SK-N-SH treated with all-trans-retinoic acid at 6 μM for 48 hours (cell line): ENCODE data around the gene BEGAIN.

ENCODE experiments used
- ATAC-seq: fragments of 200-7000 bp; cut with Tn5 transposase; 3 replicates; pipeline ENCODE4 v1.9.1; 2020; ENCODE audit warnings: mild to moderate bottlenecking, moderate library complexity
- ARNTL ChIP-seq: fragments of 450-650 bp; formaldehyde crosslinking; IDR thresholded peaks from 2 replicates; pipeline ENCODE4 v1.5.0; 2020; ENCODE audit warnings: low read depth, mild to moderate bottlenecking, moderate library complexity, borderline replicate concordance
- BACH2 ChIP-seq: fragments of 250-450 bp; sonication (Bioruptor Pico); IDR thresholded peaks from 2 replicates; pipeline ENCODE4 v1.9.0; 2021; ENCODE audit warnings: mild to moderate bottlenecking, borderline replicate concordance
- CSDC2 ChIP-seq: fragments of 250-450 bp; sonication (Bioruptor Pico); IDR thresholded peaks from 2 replicates; pipeline ENCODE4 v1.5.0; 2020; ENCODE audit warnings: mild to moderate bottlenecking, moderate library complexity
- ESRRG ChIP-seq: fragments of 250-450 bp; sonication (Bioruptor Pico); IDR thresholded peaks from 2 replicates; pipeline ENCODE4 v1.6.1; 2021; ENCODE audit warnings: mild to moderate bottlenecking
- GLIS3 ChIP-seq: fragments of 250-450 bp; sonication (Bioruptor Pico); IDR thresholded peaks from 2 replicates; pipeline ENCODE4 v1.5.0; 2020; ENCODE audit warnings: mild to moderate bottlenecking, moderate library complexity
- ISL1 ChIP-seq: fragments of 250-450 bp; sonication (Bioruptor Pico); IDR thresholded peaks from 2 replicates; pipeline ENCODE4 v2.1.2; 2022; ENCODE audit warnings: mild to moderate bottlenecking, moderate library complexity
- OSR1 ChIP-seq: fragments of 250-450 bp; sonication (Bioruptor Pico); IDR thresholded peaks from 2 replicates; pipeline ENCODE4 v1.8.0; 2022; ENCODE audit warnings: moderate library complexity, mild to moderate bottlenecking, inconsistent platforms
- PPARA ChIP-seq: fragments of 250-450 bp; sonication (Bioruptor Pico); IDR thresholded peaks from 2 replicates; pipeline ENCODE4 v1.5.0; 2020; ENCODE audit warnings: mild to moderate bottlenecking, borderline replicate concordance
- RARB ChIP-seq: fragments of 250-450 bp; sonication (Bioruptor Pico); IDR thresholded peaks from 2 replicates; pipeline ENCODE4 v1.8.0; 2021; ENCODE audit warnings: mild to moderate bottlenecking, moderate library complexity
- SNAI2 ChIP-seq: fragments of 250-450 bp; sonication (Bioruptor Pico); IDR thresholded peaks from 2 replicates; pipeline ENCODE4 v1.5.0; 2020; ENCODE audit warnings: mild to moderate bottlenecking, moderate library complexity
- TCF4 ChIP-seq: fragments of 250-450 bp; sonication (Bioruptor Pico); IDR thresholded peaks from 2 replicates; pipeline ENCODE4 v1.8.0; 2021; ENCODE audit warnings: mild to moderate bottlenecking, moderate library complexity, borderline replicate concordance
- TOX ChIP-seq: fragments of 250-450 bp; sonication (Bioruptor Pico); IDR thresholded peaks from 2 replicates; pipeline ENCODE4 v1.8.0; 2021; ENCODE audit warnings: mild to moderate bottlenecking, moderate library complexity, borderline replicate concordance
- ZC3H10 ChIP-seq: fragments of 250-450 bp; sonication (Bioruptor Pico); IDR thresholded peaks from 2 replicates; pipeline ENCODE4 v1.5.1; 2021; ENCODE audit warnings: mild to moderate bottlenecking, moderate library complexity
- ZFP3 ChIP-seq: fragments of 250-450 bp; sonication (Bioruptor Pico); IDR thresholded peaks from 2 replicates; pipeline ENCODE4 v1.5.0; 2020; ENCODE audit warnings: mild to moderate bottlenecking, moderate library complexity
- ZFP30 ChIP-seq: fragments of 450-650 bp; formaldehyde crosslinking; IDR thresholded peaks from 2 replicates; pipeline ENCODE4 v1.5.0; 2022; ENCODE audit warnings: mild to moderate bottlenecking, moderate library complexity
- ZNF565 ChIP-seq: fragments of 450-650 bp; formaldehyde crosslinking; conservative IDR thresholded peaks from 2 replicates; pipeline ENCODE4 v1.5.0; 2020; ENCODE audit warnings: low read depth, mild to moderate bottlenecking, moderate library complexity
- ZNF8 ChIP-seq: fragments of 450-650 bp; formaldehyde crosslinking; IDR thresholded peaks from 2 replicates; pipeline ENCODE4 v1.5.0; 2020; ENCODE audit warnings: mild to moderate bottlenecking, moderate library complexity
- TF ChIP-seq, protein P1 (sequence below): fragments of 250-450 bp; sonication (Bioruptor Pico); IDR thresholded peaks from 2 replicates; pipeline ENCODE4 v1.5.0; 2020; ENCODE audit warnings: mild to moderate bottlenecking, moderate library complexity
- TF ChIP-seq, protein P2 (sequence below): fragments of 250-450 bp; sonication (Bioruptor Pico); IDR thresholded peaks from 2 replicates; pipeline ENCODE4 v1.5.1; 2021; ENCODE audit warnings: mild to moderate bottlenecking, moderate library complexity
- TF ChIP-seq, protein P3 (sequence below): fragments of 250-450 bp; sonication (Bioruptor Pico); IDR thresholded peaks from 2 replicates; pipeline ENCODE4 v1.5.1; 2020; ENCODE audit warnings: low read depth, mild to moderate bottlenecking, moderate library complexity
- TF ChIP-seq, protein P4 (sequence below): fragments of 250-450 bp; sonication (Bioruptor Pico); IDR thresholded peaks from 2 replicates; pipeline ENCODE4 v1.8.0; 2020; ENCODE audit warnings: mild to moderate bottlenecking, moderate library complexity, borderline replicate concordance

The BEGAIN gene

DNA sequence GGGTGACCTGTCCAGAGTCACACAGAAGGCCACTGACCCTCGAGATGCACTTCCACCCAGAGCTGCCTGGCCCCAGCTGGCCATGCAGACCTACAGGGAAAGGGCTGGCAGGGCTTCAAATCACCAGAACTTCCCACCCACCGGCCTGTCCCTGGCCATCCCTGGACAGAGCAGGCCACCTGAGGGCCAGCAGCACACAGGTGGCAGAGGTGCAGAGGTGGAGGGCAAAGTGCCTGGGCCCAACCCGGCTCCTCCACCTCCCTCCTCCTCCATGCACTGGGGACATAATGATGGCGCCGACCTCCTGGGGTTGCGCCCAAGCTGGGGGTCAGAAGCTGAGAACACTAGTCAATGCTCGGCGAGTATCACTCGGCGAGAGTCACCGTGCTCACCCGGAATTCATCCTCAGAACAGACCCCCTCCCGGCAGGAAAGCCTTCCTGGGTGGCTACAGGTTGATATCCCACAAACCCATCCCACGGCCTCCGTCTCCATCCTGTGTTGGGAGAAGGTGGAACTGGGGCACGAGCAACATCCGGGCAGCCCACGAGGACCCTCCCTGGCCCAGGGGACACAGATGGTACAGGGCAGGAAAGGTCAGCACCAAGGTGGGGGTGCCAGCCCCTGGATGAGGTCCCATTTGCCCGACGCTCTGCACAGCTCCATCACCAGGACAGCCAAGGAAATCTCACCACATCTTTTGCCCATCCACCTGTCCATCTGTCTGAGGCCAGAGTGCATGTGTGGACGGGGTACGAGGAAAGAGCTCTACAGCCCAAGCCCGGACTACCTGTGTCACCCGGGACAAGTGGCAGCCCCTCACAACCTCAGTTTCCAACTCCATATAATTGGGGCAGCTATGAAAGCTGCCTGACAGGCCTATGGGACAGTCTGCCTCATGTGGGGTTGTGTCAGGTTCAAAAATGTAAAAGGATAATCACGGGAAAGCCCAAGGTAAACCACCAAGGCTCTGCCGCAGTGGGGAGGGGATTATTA lies 10.8 kb downstream of the BEGAIN start:
- ATAC-seq, result no peak
- TF ChIP-seq ISL1 (no peak), PPARA (CRISPR knock-in tag) (no peak), BACH2 (CRISPR knock-in tag) (no peak), ZNF8 (CRISPR knock-in tag) (no peak), ZNF565 (CRISPR knock-in tag) (no peak), OSR1 (CRISPR knock-in tag) (no peak), CSDC2 (no peak), ZC3H10 (CRISPR knock-in tag) (no peak), GLIS3 (CRISPR knock-in tag) (no peak), ESRRG (no peak), TOX (CRISPR knock-in tag) (no peak), ZFP3 (CRISPR knock-in tag) (no peak), RARB (CRISPR knock-in tag) (no peak), SNAI2 (CRISPR knock-in tag) (no peak), ZFP30 (CRISPR knock-in tag) (no peak), ARNTL (CRISPR knock-in tag) (no peak)
- TF ChIP-seq, protein P1, sequence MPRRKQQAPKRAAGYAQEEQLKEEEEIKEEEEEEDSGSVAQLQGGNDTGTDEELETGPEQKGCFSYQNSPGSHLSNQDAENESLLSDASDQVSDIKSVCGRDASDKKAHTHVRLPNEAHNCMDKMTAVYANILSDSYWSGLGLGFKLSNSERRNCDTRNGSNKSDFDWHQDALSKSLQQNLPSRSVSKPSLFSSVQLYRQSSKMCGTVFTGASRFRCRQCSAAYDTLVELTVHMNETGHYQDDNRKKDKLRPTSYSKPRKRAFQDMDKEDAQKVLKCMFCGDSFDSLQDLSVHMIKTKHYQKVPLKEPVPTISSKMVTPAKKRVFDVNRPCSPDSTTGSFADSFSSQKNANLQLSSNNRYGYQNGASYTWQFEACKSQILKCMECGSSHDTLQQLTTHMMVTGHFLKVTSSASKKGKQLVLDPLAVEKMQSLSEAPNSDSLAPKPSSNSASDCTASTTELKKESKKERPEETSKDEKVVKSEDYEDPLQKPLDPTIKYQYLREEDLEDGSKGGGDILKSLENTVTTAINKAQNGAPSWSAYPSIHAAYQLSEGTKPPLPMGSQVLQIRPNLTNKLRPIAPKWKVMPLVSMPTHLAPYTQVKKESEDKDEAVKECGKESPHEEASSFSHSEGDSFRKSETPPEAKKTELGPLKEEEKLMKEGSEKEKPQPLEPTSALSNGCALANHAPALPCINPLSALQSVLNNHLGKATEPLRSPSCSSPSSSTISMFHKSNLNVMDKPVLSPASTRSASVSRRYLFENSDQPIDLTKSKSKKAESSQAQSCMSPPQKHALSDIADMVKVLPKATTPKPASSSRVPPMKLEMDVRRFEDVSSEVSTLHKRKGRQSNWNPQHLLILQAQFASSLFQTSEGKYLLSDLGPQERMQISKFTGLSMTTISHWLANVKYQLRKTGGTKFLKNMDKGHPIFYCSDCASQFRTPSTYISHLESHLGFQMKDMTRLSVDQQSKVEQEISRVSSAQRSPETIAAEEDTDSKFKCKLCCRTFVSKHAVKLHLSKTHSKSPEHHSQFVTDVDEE (CRISPR knock-in tag), result no peak
- TF ChIP-seq, protein P2, sequence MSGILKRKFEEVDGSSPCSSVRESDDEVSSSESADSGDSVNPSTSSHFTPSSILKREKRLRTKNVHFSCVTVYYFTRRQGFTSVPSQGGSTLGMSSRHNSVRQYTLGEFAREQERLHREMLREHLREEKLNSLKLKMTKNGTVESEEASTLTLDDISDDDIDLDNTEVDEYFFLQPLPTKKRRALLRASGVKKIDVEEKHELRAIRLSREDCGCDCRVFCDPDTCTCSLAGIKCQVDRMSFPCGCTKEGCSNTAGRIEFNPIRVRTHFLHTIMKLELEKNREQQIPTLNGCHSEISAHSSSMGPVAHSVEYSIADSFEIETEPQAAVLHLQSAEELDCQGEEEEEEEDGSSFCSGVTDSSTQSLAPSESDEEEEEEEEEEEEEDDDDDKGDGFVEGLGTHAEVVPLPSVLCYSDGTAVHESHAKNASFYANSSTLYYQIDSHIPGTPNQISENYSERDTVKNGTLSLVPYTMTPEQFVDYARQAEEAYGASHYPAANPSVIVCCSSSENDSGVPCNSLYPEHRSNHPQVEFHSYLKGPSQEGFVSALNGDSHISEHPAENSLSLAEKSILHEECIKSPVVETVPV, result no peak
- TF ChIP-seq, protein P3, sequence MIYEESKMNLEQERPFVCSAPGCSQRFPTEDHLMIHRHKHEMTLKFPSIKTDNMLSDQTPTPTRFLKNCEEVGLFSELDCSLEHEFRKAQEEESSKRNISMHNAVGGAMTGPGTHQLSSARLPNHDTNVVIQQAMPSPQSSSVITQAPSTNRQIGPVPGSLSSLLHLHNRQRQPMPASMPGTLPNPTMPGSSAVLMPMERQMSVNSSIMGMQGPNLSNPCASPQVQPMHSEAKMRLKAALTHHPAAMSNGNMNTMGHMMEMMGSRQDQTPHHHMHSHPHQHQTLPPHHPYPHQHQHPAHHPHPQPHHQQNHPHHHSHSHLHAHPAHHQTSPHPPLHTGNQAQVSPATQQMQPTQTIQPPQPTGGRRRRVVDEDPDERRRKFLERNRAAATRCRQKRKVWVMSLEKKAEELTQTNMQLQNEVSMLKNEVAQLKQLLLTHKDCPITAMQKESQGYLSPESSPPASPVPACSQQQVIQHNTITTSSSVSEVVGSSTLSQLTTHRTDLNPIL (CRISPR knock-in tag), result no peak

DNA sequence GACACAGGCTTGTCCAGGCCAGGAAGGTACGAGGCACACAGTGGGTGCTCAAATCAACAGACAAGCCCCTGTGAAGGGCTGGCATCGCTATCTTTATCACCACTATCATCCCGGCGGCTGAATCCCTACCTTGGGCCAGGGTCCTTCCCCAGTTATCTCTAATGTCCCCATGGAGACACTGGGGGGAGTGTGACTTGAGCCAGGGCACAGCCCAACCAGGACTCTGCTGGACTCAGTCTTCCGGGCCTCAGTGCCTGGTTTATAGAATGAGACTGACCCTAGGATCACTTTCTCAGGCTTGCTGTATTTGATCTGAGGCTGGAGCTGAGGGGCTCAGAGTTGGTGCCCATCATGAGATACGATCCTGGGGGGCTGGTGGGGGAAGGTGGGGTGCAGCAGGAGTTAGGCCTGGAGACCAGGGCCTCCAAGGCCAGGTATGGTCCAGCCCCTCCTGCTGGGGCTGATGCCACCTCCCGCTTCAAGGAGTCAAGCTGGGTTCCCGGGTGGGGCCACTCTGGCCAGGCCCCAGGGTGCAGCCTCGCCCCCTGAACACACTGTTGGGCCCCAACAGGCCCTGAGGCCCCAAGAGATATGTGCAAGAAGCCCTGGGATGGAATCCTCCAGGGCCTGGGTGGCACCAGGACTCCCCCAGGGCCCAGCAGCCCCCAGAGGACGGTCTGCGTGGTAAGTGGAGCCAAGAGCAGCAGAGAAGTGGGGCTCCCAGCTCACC lies 11.8 kb downstream of the BEGAIN start:
- ATAC-seq, result no peak

More for the DNA sequence above, 11.8 kb downstream of the BEGAIN start:
- TF ChIP-seq ZFP30 (CRISPR knock-in tag) (no peak), ZFP3 (CRISPR knock-in tag) (no peak), ZNF565 (CRISPR knock-in tag) (no peak), TOX (CRISPR knock-in tag) (no peak), GLIS3 (CRISPR knock-in tag) (no peak), TCF4 (CRISPR knock-in tag) (no peak)
- TF ChIP-seq, protein P2, result no peak
- TF ChIP-seq, protein P4, sequence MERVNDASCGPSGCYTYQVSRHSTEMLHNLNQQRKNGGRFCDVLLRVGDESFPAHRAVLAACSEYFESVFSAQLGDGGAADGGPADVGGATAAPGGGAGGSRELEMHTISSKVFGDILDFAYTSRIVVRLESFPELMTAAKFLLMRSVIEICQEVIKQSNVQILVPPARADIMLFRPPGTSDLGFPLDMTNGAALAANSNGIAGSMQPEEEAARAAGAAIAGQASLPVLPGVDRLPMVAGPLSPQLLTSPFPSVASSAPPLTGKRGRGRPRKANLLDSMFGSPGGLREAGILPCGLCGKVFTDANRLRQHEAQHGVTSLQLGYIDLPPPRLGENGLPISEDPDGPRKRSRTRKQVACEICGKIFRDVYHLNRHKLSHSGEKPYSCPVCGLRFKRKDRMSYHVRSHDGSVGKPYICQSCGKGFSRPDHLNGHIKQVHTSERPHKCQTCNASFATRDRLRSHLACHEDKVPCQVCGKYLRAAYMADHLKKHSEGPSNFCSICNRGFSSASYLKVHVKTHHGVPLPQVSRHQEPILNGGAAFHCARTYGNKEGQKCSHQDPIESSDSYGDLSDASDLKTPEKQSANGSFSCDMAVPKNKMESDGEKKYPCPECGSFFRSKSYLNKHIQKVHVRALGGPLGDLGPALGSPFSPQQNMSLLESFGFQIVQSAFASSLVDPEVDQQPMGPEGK (CRISPR knock-in tag), result no peak
- TF ChIP-seq, all 23 proteins: peak for 0
